Measurements from ENCODE around the gene ALDH1A3.
A peak's percentile ranks its signal among the peaks of the same experiment; 100 is the strongest.

ALDH1A3 gene

GRCh38 chr15:100901702-100902435 lies 22.2 kb downstream of the ALDH1A3 start:
- no peak for DNase-seq (ENCODE audit: low read depth in 2 of 2)

DNA sequence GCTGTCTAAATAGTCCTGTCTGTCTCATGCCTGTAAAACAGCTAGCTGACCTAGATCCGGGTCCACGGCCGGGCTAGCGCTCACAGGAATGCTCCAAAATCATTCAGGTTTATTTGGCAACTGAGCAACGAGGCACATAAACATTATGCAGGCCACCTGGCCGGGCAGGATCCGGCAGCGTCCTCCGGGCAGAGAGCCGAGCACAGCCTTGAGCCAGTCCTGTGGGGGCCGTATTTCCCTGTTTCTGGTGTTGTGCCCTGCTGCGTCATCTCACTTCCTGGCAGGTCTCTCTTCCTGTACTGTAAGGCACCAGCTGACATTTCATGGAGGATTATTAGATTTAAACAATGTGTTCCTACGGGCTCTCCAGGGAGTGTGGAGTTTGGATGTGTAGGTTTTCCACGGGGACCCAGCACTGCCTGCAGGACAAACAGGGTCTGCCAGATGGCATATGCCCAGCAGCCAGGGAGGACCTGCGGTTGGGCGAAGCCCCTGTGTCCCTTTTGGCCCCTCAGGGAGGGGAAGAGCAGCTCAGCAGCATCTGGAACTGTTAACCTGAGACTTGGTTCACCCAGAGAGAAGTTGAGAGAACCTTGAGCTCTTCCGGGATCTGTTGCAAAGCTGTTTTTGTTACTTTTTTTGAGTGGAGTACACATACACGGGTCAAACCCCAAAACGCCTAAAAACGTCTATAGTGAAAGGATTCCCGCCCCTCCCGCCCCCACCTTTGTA lies 23.0 kb downstream of the ALDH1A3 start:
- DNase-seq (ENCODE audit: low read depth in 2 of 2): no peak

DNA sequence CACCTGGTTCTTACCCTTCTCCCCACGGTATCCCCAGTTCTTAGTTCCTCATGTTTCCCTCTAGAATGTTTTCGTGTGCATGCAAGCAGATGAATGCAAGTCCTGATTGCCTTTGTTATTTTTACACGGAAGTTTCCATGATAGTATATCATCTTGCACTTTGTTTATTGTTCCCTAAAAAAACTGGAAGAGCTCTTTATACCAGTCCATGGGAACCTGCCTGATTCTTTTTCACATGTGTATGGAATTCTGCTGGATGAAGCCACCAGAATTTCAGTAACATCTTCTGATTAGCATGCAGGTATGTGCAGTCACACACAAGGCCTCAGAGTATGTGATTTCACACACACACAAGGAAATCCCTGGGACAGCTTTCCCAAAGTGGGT lies 23.5 kb downstream of the ALDH1A3 start:
- DNase-seq (ENCODE audit: low read depth in 2 of 2): no peak

GRCh38 chr15:100905850-100906249 lies 26.2 kb downstream of the ALDH1A3 start:
- DNase-seq (ENCODE audit: low read depth in 2 of 2): no peak

DNA sequence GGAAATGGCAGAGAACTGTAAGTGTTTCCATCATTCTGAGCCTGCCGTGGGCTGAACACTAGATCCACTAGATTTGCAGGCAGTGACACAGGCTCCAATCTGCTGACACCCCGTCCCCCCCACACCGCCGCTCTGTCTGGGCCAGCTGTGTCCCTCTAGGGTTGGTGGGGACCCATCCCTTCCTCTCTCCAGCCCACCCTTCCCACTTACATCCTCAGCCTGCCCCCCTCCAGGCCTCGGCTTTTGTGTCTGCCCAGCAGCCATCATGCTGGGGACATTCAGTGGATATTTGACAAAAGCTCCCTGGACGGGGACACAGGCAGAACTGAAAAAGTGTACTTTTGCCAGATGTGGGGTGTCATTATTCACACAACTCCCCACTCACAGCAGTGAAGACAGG lies 28.8 kb downstream of the ALDH1A3 start:
- DNase-seq (ENCODE audit: low read depth in 2 of 2): no peak

- no peak for DNase-seq (ENCODE audit: low read depth in 2 of 2)
These were observed 29.9 kb downstream of the ALDH1A3 start for GRCh38 chr15:100909565-100909964.

- DNase-seq (ENCODE audit: low read depth in 2 of 2): no peak
These were observed 30.6 kb downstream of the ALDH1A3 start for GRCh38 chr15:100909989-100910955.

- DNase-seq (ENCODE audit: low read depth in 2 of 2): no peak
These were observed 31.5 kb downstream of the ALDH1A3 start for GRCh38 chr15:100911086-100911485.

GRCh38 chr15:100913961-100914360 lies 34.3 kb downstream of the ALDH1A3 start:
- DNase-seq (ENCODE audit: low read depth in 2 of 2): no peak

DNA sequence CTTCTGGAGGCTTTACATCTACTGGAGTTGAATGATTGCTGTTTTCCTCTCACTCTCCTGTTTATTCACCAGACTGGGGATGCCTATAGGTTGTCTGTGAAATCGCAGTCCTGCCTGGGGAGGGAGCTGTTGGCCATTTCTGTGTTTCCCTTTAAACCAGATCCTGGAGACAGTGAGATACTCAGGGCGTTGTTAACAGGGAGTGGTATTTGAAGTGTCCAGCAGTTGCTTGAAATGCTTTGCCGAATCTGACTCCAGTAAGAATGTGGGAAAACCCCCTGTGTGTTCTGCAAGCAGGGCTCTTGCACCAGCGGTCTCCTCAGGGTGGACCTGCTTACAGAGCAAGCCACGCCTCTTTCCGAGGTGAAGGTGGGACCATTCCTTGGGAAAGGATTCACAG lies 35.2 kb downstream of the ALDH1A3 start:
- DNase-seq (ENCODE audit: low read depth in 2 of 2): no peak

DNA sequence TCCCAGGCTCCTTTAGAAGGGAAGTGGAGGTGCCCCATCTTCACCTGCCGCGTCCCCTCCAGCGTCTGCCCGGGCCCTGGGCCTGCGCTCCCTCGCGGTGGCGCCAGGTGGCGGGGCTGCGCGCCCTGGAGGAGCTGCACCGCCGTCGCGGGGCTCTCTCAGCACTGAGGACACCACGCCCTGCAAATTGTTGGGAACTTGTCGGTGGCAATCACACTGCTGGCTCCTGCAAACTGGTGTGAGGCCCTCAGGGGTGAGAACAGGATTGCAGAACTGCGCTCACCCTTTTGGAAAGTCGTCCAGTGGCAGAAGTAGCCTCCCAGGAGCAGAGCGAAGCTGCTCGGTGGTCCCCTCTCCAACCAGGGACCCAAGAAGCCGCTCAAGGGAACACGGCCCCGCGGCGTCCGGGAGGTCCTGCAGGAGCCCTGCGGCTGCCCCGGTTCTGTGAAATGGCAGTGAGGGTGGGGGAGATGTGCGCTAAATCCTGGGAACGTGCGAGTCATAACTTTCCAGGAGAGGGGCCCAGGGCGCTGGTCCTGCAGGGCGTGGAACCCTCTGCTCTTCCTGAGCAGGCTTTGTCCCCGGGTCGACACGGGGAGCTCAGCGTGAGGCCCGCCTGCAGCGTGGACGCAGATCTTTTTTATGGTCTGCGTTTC lies 38.5 kb downstream of the ALDH1A3 start:
- peak; percentile 50 to 62 for DNase-seq (ENCODE audit: low read depth in 2 of 2)

DNA sequence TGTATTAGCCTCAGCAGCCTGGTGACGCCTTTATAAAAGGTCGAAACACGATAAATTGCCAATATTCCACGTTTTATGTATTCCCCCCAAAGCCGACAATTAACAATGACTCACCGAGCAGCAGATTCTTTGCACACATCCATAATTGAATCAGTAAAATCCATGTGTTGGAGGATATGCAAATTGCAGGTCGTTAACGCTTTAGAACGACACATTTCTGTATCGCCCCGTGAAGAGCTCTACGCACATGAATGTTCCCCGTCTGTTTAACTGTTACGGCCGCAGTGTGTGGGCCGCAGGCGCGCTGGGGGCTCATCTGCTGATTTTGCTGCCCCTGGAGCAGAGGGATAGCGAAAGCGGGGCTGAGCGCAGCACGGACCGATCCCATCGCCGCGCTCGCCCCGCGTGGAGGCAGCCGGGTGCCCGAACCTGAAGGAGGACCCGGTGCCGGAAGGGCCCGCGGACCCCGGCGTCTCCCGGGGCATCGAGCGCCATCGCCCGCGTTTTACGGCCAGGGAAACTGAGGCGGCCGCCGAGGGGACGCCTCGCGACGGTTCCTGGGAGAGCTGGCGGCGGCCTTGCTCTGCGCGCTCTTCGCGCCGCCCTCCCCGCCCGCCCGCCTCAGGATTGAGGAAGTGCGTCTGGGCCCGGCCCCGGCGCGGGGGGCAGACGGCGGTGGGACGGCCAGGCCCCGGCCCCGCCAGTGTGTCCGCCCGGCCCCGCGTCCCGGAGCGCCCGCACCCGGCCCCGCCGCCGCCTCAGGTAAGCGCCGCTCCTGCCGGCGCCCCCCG lies 39.3 kb downstream of the ALDH1A3 start, which contains the start of gene LRRK1:
LRRK1 (plus strand) TSS at position 668 of the 791 bp plus-strand sequence. CDS start 5,276 bp downstream, outside the sequence.
- peak in 1 of 2 experiments; percentile 7 for DNase-seq (ENCODE audit: low read depth in 2 of 2)

GRCh38 chr15:100919481-100920405 lies 40.1 kb downstream of the ALDH1A3 start:
- DNase-seq (ENCODE audit: low read depth in 2 of 2): peak in 1 of 2 experiments; percentile 8

DNA sequence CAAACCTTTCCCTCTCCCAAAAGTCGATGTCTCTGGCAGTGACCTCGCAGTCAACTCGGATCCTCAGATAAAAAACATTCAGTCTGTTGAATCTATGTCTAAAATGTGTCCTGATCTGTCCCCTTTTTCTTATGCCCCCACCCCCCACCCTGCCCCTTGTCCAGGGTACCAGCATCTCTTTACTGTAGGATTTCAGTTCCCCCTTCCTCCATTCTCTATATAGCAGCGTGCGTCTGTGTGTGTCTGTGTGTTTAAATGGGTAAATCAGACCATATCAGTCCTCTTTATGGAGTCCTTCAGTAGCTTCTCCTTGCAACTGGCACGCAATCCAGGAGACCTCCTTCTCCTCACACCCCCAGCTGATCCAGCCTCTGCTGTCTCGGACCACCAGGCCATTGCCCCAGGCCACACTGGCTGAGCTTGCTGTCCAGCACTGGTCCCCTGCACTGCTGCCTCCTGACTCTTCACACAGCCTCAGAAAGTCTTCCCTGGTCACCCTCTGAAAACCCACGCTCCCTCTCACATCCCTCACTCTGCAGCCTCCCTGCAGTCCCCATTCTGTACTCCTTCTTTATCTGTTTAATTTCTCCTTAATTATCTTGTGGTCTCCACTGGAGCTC lies 41.0 kb downstream of the ALDH1A3 start:
- no peak for DNase-seq (ENCODE audit: low read depth in 2 of 2)

DNA sequence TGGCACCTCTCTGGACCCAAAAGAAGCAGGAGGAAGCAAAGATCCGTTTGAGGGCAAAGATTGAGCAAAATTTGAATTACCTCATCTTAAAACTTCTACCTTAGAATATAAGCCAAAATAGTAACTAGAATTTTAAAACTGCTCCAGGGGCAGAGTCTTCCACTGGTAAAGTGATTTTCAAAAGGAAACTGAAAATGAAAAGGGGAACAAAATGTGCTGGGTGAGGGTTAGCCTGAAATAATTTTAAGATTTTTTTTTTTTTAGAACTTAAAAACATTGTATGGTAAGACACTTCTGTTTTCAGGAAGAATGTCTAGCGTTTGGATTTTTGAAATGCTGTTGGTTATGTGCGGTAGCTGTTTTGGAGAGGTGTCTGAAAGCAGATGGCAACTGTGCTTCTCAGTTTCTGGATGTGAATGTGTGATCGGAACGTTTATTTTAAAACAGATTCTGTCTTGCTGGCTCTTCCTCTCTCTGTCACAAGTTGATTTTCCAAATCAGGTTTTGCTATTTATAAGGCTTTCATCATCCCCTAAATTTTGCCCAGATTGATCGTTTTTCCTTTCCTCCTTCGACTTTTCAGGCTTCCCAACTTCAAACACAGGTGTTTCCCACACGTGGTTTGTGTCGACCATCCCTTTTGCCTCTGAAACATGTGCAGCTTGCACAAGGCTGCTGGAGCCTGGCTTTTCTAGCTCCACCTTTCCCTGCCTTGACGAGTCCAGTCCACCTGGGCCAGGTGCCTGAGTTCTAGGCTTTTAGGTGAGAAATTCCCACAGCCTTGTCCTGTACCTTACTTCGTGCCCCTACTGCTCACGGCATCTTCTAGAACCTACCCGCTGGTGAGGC lies 42.8 kb downstream of the ALDH1A3 start:
- DNase-seq (ENCODE audit: low read depth in 2 of 2): no peak

- DNase-seq (ENCODE audit: low read depth in 2 of 2): no peak
These were observed 43.4 kb downstream of the ALDH1A3 start for GRCh38 chr15:100923076-100923475.

DNA sequence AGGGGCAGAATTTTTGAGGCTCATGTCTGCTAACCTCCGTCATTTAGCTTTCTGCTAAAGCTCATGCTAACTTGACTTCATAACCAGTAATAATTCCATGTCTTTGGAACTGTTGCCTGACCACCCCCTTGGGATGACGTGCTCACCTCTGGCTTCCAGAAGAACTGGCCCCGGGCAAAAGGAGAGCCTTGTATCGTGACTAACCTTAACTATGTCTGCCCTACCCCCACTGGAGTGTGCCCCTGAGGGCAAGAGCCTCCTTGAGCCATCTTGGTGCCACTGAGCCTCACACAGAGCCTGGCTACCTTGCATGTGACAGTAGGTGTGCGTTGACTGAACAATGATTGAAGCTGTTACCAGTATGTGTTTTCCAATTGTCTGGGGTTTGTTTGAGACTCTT lies 44.3 kb downstream of the ALDH1A3 start:
- DNase-seq (ENCODE audit: low read depth in 2 of 2): no peak

DNA sequence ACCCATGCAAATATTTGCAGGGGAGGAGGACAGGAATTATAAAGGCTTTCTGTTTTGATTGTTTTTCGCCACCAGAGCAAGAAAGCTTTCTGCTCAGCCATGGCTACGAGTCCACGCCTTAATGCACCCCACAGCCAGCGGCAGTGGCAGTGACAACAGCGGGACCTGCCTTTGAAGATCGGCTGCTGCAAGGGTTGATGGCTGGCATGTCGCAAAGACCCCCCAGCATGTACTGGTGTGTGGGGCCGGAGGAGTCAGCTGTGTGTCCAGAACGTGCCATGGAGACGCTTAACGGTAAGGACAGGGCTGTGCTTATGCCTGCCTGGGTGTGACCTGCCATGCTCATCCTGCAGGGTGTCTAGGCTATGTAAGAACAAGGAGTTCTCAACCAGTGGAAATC lies 44.8 kb downstream of the ALDH1A3 start:
- no peak for DNase-seq (ENCODE audit: low read depth in 2 of 2)

Data from stimulated activated CD4-positive, alpha-beta T cell treated with anti-CD3 and anti-CD28 coated beads, Interleukin-12 subunit alpha, Interleukin-12 subunit beta, amount 100 ng/mL, for 24 hours (primary cell).